ENCODE results near the gene MND1. TPM values are rescaled to one million over a fixed set of nuclear protein-coding genes. Genes with fewer than 3 reads are reported as not detected.

The MND1 gene
- total and polyA plus RNA-seq, 2 of the 8 experiments (the other 6 are each of a cell fraction or from before 2014, with no cell fraction given) = 4.4 to 26.2 TPM

GRCh38 chr4:153345012-153345981, 809 bp downstream of the MND1 start (continued):
- no peak for TF ChIP-seq CTCF (IDR thresholded peaks at IDR 0.05; ENCODE audit: control extremely low read depth in 1 of 3, insufficient read depth in 1 of 3, low read depth in 1 of 3, low read length in 3 of 3)
- TF ChIP-seq SUZ12 (IDR thresholded peaks at IDR 0.05; ENCODE audit: low read length) = no peak
- TF ChIP-seq RBBP5 (IDR thresholded peaks at IDR 0.05; ENCODE audit: borderline replicate concordance, low read depth, low read length) = no peak; the same call in 1 of the 2 replicates
- peak; percentile 32 for TF ChIP-seq TAF1 (IDR thresholded peaks at IDR 0.05; ENCODE audit: low read depth, low read length)
- TF ChIP-seq E2F6 (IDR thresholded peaks at IDR 0.05) = no peak
- peak; percentile 44; the same call in 1 of the 2 replicates for TF ChIP-seq POLR2AphosphoS5 (IDR thresholded peaks at IDR 0.05; ENCODE audit: low read depth, low read length)
- peak; percentile 61; the same call in 1 of the 2 replicates for TF ChIP-seq PHF8 (conservative IDR thresholded peaks at IDR 0.05; ENCODE audit: low read depth, low read length)
- no peak for TF ChIP-seq SAP30 (IDR thresholded peaks at IDR 0.05; ENCODE audit: insufficient read depth, insufficient replicate concordance, low read length)
- TF ChIP-seq SIX5 (IDR thresholded peaks at IDR 0.05; ENCODE audit: low read depth, low read length) = no peak
- no peak for TF ChIP-seq SP2 (IDR thresholded peaks at IDR 0.05; ENCODE audit: low read length)
- TF ChIP-seq SP4 (IDR thresholded peaks at IDR 0.05; ENCODE audit: low read length) = no peak
- no peak for TF ChIP-seq USF2 (IDR thresholded peaks at IDR 0.05; ENCODE audit: low read length)
- TF ChIP-seq NRF1 (IDR thresholded peaks at IDR 0.05; ENCODE audit: low read depth, low read length) = no peak
- TF ChIP-seq GTF2F1 (IDR thresholded peaks at IDR 0.05; ENCODE audit: borderline replicate concordance, low read depth, low read length) = no peak
- TF ChIP-seq TBP (IDR thresholded peaks at IDR 0.05; ENCODE audit: low read depth, low read length) = peak; percentile 17; the same call in 1 of the 2 replicates
- TF ChIP-seq RNF2 (IDR thresholded peaks at IDR 0.05; ENCODE audit: borderline replicate concordance, low read depth, low read length, missing control alignments, poor library complexity, severe bottlenecking) = no peak
- peak in 1 of 2 experiments; percentile 14; a peak in 1 of 4 replicates for TF ChIP-seq RAD21 (IDR thresholded peaks at IDR 0.05 in 1 of 2, conservative IDR thresholded peaks at IDR 0.05 in 1 of 2; ENCODE audit: low read depth in 2 of 2, low read length in 2 of 2)
- no peak for TF ChIP-seq CHD2 (IDR thresholded peaks at IDR 0.05; ENCODE audit: low read length)

Measured in H1 (cell line).